GM23248 (cell line): ENCODE results near the gene SEM1.

Experiments used
- EZH2 ChIP-seq: fragments of 200-600 bp; sonication (generic); IDR thresholded peaks from 2 replicates; pipeline ENCODE4 v1.6.1; 2018; ENCODE audit warnings: antibody characterized with exemption, mild to moderate bottlenecking; ENCODE audit not compliant: insufficient read depth, poor library complexity, severe bottlenecking
- EZH2phosphoT487 ChIP-seq: fragments of 200-600 bp; sonication (generic); IDR thresholded peaks from 2 replicates; pipeline ENCODE4 v1.6.1; 2018; ENCODE audit warnings: antibody characterized with exemption, moderate library complexity, mild to moderate bottlenecking, low read depth; ENCODE audit not compliant: insufficient read depth

GRCh38 chr7:96729820-96730219 is 20.2 kb upstream of the SEM1 start:
- TF ChIP-seq EZH2: no peak
- no peak for TF ChIP-seq EZH2phosphoT487
